ENCODE measurements around the gene CAPRIN2. TPM values are rescaled to one million over a fixed set of nuclear protein-coding genes. Genes with fewer than 3 reads are reported as not detected.

The CAPRIN2 gene
- total and polyA plus RNA-seq, 2 experiments from 2014 or later = 36.5 to 41.3 TPM

DNA sequence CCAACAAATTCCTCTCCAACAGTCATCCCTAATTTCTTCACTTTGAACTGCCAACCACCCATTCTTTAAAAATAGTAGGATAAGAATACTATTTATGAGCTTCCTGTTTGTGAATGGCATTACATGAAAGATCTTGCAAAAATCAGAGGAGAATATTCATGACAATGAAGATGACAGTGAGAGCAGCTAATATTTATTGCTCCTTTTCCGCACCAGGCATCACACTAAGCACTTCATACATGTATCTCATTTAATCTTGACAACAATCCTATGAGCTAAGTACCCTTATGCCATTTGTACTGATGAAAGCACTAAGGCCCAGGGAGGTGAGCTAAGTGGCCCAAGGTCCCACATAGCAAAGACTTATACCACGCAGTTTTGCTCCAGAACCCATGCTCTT lies 37.3 kb upstream of the CAPRIN2 start:
- Histone ChIP-seq H3K9me2 (ENCODE audit: insufficient read depth) (no peaks in the 10 kb centered on the region), H3K79me2 (replicated peaks; ENCODE audit: insufficient read depth) (no peaks in the 10 kb centered on the region), H3K4me1 (ENCODE audit: insufficient read depth) (peaks cover 44% of the 10 kb centered on the region), H3K36me3 (ENCODE audit: insufficient read depth) (no peaks in the 10 kb centered on the region), H3F3A (replicated peaks; ENCODE audit: low read depth) (peaks cover 8% of the 10 kb centered on the region), H2AFZ (no peak overlapping the region), H4K20me1 (replicated peaks; ENCODE audit: insufficient read depth) (no peaks in the 10 kb centered on the region), H3K4me3 (no peak overlapping the region), H3K27me3 (ENCODE audit: insufficient read depth) (peaks cover 4% of the 10 kb centered on the region; the same call in 1 of the 2 replicates), H3K4me2 (no peak overlapping the region), H3K27ac (ENCODE audit: low read depth) (no peak overlapping the region)
- peaks cover 5% of the 10 kb centered on the region for H3K9me3 Mint-ChIP-seq
- TF ChIP-seq ZNF114 (CRISPR knock-in tag; IDR thresholded peaks at IDR 0.05) = no peak
- TF ChIP-seq, protein P1, sequence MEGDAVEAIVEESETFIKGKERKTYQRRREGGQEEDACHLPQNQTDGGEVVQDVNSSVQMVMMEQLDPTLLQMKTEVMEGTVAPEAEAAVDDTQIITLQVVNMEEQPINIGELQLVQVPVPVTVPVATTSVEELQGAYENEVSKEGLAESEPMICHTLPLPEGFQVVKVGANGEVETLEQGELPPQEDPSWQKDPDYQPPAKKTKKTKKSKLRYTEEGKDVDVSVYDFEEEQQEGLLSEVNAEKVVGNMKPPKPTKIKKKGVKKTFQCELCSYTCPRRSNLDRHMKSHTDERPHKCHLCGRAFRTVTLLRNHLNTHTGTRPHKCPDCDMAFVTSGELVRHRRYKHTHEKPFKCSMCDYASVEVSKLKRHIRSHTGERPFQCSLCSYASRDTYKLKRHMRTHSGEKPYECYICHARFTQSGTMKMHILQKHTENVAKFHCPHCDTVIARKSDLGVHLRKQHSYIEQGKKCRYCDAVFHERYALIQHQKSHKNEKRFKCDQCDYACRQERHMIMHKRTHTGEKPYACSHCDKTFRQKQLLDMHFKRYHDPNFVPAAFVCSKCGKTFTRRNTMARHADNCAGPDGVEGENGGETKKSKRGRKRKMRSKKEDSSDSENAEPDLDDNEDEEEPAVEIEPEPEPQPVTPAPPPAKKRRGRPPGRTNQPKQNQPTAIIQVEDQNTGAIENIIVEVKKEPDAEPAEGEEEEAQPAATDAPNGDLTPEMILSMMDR (conservative IDR thresholded peaks at IDR 0.05; ENCODE audit: low read depth in 2 of 2) = no peak
- TF ChIP-seq, protein P2, sequence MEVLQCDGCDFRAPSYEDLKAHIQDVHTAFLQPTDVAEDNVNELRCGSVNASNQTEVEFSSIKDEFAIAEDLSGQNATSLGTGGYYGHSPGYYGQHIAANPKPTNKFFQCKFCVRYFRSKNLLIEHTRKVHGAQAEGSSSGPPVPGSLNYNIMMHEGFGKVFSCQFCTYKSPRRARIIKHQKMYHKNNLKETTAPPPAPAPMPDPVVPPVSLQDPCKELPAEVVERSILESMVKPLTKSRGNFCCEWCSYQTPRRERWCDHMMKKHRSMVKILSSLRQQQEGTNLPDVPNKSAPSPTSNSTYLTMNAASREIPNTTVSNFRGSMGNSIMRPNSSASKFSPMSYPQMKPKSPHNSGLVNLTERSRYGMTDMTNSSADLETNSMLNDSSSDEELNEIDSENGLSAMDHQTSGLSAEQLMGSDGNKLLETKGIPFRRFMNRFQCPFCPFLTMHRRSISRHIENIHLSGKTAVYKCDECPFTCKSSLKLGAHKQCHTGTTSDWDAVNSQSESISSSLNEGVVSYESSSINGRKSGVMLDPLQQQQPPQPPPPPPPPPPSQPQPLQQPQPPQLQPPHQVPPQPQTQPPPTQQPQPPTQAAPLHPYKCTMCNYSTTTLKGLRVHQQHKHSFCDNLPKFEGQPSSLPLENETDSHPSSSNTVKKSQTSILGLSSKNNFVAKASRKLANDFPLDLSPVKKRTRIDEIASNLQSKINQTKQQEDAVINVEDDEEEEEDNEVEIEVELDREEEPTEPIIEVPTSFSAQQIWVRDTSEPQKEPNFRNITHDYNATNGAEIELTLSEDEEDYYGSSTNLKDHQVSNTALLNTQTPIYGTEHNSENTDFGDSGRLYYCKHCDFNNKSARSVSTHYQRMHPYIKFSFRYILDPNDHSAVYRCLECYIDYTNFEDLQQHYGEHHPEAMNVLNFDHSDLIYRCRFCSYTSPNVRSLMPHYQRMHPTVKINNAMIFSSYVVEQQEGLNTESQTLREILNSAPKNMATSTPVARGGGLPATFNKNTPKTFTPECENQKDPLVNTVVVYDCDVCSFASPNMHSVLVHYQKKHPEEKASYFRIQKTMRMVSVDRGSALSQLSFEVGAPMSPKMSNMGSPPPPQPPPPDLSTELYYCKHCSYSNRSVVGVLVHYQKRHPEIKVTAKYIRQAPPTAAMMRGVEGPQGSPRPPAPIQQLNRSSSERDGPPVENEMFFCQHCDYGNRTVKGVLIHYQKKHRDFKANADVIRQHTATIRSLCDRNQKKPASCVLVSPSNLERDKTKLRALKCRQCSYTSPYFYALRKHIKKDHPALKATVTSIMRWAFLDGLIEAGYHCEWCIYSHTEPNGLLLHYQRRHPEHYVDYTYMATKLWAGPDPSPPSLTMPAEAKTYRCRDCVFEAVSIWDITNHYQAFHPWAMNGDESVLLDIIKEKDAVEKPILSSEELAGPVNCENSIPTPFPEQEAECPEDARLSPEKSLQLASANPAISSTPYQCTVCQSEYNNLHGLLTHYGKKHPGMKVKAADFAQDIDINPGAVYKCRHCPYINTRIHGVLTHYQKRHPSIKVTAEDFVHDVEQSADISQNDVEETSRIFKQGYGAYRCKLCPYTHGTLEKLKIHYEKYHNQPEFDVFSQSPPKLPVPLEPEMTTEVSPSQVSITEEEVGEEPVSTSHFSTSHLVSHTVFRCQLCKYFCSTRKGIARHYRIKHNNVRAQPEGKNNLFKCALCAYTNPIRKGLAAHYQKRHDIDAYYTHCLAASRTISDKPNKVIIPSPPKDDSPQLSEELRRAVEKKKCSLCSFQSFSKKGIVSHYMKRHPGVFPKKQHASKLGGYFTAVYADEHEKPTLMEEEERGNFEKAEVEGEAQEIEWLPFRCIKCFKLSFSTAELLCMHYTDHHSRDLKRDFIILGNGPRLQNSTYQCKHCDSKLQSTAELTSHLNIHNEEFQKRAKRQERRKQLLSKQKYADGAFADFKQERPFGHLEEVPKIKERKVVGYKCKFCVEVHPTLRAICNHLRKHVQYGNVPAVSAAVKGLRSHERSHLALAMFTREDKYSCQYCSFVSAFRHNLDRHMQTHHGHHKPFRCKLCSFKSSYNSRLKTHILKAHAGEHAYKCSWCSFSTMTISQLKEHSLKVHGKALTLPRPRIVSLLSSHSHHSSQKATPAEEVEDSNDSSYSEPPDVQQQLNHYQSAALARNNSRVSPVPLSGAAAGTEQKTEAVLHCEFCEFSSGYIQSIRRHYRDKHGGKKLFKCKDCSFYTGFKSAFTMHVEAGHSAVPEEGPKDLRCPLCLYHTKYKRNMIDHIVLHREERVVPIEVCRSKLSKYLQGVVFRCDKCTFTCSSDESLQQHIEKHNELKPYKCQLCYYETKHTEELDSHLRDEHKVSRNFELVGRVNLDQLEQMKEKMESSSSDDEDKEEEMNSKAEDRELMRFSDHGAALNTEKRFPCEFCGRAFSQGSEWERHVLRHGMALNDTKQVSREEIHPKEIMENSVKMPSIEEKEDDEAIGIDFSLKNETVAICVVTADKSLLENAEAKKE (CRISPR knock-in tag; IDR thresholded peaks at IDR 0.05) = no peak
- no peak for TF ChIP-seq STAT1 (IDR thresholded peaks at IDR 0.05; ENCODE audit: unreplicated experiment)
- no peak for TF ChIP-seq EZH2 (IDR thresholded peaks at IDR 0.05; ENCODE audit: low read depth, unreplicated experiment)
- TF ChIP-seq, protein P3, sequence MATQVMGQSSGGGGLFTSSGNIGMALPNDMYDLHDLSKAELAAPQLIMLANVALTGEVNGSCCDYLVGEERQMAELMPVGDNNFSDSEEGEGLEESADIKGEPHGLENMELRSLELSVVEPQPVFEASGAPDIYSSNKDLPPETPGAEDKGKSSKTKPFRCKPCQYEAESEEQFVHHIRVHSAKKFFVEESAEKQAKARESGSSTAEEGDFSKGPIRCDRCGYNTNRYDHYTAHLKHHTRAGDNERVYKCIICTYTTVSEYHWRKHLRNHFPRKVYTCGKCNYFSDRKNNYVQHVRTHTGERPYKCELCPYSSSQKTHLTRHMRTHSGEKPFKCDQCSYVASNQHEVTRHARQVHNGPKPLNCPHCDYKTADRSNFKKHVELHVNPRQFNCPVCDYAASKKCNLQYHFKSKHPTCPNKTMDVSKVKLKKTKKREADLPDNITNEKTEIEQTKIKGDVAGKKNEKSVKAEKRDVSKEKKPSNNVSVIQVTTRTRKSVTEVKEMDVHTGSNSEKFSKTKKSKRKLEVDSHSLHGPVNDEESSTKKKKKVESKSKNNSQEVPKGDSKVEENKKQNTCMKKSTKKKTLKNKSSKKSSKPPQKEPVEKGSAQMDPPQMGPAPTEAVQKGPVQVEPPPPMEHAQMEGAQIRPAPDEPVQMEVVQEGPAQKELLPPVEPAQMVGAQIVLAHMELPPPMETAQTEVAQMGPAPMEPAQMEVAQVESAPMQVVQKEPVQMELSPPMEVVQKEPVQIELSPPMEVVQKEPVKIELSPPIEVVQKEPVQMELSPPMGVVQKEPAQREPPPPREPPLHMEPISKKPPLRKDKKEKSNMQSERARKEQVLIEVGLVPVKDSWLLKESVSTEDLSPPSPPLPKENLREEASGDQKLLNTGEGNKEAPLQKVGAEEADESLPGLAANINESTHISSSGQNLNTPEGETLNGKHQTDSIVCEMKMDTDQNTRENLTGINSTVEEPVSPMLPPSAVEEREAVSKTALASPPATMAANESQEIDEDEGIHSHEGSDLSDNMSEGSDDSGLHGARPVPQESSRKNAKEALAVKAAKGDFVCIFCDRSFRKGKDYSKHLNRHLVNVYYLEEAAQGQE (IDR thresholded peaks at IDR 0.05; ENCODE audit: unreplicated experiment) = no peak
- TF ChIP-seq ZNF331 (CRISPR knock-in tag; IDR thresholded peaks at IDR 0.05; ENCODE audit: low read depth) = no peak
- no peak for TF ChIP-seq EZH2phosphoT487 (IDR thresholded peaks at IDR 0.05; ENCODE audit: unreplicated experiment)
- TF ChIP-seq, protein P4, sequence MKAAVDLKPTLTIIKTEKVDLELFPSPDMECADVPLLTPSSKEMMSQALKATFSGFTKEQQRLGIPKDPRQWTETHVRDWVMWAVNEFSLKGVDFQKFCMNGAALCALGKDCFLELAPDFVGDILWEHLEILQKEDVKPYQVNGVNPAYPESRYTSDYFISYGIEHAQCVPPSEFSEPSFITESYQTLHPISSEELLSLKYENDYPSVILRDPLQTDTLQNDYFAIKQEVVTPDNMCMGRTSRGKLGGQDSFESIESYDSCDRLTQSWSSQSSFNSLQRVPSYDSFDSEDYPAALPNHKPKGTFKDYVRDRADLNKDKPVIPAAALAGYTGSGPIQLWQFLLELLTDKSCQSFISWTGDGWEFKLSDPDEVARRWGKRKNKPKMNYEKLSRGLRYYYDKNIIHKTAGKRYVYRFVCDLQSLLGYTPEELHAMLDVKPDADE (IDR thresholded peaks at IDR 0.05) = no peak
- TF ChIP-seq NANOG (IDR thresholded peaks at IDR 0.05; ENCODE audit: borderline replicate concordance) = no peak
- TF ChIP-seq CREB1 (CRISPR knock-in tag; IDR thresholded peaks at IDR 0.05; ENCODE audit: low read depth) = no peak
- no peak for TF ChIP-seq POLR2AphosphoS5 (IDR thresholded peaks at IDR 0.05; ENCODE audit: low read depth)
- TF ChIP-seq JUNB (IDR thresholded peaks at IDR 0.05; ENCODE audit: unreplicated experiment) = no peak
- no peak overlapping the region for H3K27ac Mint-ChIP-seq
- ATAC-seq = no peak
- peaks cover 13% of the 10 kb centered on the region for H3K36me3 Mint-ChIP-seq (ENCODE audit: low read depth)
- no peak for DNase-seq (ENCODE audit: low spot score)
- H3K4me3 Mint-ChIP-seq = no peak overlapping the region
- peaks cover 26% of the 10 kb centered on the region for H3K27me3 Mint-ChIP-seq (ENCODE audit: insufficient read depth, low read depth, poor library complexity)
- H3K4me1 Mint-ChIP-seq = peaks cover 38% of the 10 kb centered on the region
